NCI-H128 (cell line): ENCODE measurements around the gene PEX5.
A peak's percentile ranks its signal among the peaks of the same experiment; 100 is the strongest.

Source experiments
- DNase-seq: peaks from one replicate; lab custom pipeline; 2025; ENCODE audit not compliant: unreplicated experiment; lab: John Stamatoyannopoulos, UW

Gene PEX5

DNA sequence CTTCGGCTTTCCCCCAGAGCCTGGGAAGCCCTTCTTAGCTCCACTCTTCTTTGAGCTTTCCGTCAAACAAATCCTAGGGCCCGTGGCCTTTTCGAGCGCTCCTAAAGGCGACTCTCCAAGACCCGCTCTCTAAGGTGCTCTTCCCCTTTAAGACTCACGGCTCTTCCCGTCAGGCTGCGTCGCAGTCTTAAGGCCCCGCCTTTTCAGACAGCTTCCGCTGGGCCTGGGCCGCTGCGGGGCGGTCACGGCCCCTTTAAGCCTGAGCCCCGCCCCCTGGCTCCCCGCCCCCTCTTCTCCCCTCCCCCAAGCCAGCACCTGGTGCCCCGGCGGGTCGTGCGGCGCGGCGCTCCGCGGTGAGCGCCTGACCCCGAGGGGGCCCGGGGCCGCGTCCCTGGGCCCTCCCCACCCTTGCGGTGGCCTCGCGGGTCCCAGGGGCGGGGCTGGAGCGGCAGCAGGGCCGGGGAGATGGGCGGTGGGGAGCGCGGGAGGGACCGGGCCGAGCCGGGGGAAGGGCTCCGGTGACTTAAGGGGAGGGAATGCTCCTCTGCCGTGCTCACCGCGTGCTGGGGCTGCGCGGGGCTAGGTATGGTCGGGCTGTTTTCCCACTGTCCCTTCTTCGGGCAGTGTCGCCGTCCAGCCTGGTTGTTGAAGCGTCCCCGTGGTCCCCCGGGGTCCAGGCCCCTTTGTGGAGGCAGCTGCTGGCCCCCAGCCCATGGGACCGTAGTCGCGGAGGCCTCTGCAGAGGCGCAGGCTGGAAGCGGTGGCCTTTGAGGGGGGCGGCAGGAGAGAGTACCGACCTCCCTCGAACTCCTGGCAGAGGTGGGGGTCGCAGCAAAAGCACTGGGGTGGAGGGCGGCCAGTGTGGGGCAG is at the start of gene PEX5:
Gene PEX5, plus strand, starts transcription at position 289 of the 870 bp plus-strand sequence. CDS start 692 bp downstream, outside the sequence.
- peak; percentile 83 for DNase-seq

DNA sequence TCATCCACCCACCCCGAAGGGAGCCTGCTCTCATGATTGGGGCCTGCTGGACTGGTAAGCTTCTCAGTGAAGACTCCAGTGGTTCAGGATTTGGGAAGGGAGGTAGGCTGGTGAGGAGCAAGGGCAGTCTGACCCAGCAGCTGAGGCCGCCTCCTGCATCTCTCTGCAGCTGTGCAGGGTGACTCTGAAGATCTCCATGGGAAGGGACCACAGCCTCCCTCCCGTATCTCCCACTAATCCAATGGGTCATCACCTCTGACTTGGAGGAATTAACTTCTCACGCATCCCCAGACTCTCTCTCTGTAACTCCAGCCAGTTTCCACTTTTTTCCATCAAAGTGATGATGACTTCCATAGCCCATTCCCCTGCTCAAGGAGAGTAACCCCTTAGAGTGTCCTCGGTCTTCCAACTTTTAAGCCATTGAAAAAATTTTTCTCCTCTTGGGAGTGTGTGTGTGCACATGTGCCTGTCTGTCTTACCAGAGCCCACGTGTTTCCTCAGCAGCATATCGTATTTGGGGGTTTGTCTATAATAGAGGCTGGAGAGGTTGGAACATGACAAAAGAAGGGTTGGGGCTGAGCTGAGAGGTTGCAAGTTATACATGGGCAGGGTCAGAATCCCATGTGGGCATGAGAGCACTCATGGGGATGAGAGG is 48.0 kb upstream of the PEX5 start:
- DNase-seq, result no peak

DNA sequence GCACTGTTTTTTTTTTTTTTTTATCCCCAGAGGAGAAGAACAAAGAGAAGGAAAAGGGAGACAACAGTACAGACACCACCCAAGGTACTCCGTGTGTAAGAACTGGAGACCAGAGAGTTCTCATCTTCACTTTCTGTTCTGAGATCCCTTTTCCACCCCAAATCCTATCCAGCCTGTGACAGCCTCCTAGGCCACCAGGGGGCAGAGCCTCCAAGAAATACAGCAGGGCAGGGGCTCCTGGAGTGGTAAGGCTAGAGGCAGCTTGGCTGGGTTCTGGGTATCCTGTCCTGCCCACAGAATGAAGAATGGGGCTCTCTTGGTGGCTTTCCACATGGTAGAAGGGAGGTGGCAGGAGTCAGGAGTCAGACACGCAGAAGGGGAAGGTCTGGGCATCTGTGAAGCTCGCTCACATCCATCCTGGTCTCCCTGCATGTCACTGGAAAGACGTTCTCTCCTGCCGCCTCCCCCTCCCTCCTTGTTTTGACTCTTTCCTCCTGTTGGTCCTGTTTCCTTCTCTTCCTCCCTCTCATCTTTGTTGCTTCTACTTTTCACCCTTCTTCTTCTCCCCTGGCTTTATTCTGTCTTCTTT is 47.3 kb upstream of the PEX5 start:
- DNase-seq, result no peak

GRCh38 chr12:7142809-7143465 is 46.5 kb upstream of the PEX5 start:
- DNase-seq, result no peak

DNA sequence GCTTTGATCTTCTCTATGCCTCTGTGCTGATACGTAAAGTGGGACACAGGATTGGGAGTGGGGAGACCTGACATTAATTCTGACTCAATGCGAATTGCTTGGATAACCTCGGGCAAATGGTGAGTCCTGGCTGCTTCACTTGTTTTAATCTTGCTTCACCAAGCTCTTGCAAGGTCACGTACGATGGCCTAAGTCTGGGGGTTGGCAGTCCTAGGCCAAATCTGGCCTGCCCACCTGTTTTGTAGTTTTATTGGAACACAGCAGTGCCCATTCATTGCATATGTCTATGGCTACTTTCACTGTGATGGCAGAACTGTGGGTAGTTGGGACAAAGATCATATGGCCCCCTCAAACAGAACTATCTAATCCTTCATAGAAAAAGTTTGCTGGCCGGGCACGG is 45.9 kb upstream of the PEX5 start:
- no peak for DNase-seq

DNA sequence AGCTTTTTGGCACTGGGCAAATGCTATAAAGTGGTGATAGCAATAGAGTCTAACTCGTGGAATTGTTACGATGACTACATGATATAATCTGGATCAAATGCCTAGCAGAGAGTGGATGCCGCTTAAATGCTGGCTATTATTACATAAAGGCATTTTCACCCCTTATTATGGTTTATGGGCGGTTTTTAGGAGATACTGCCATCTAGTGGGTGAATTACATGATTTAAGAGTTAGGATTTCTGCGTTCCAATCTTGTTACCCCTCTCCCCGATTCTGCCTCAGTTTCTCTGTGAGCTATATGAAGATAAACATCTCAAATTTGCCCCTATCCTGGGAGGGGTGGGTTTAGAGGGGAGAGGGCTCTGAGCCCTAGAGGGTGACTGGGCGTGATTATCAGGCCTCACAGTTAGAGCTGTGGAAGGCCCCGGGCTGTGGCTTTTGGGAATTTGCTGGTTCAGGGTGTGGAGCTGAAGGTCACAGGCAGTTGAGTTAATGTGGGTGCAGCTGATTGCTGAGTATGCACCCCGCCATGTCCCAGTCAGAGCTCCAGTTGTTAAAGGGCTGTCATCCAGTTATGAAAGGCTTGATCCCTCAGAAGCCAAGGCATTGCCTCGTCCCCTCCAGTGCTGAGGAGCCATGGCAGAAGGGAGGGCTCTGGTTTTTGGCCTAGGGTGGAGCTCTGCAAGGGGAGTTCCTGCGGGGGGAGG is 44.9 kb upstream of the PEX5 start:
- no peak for DNase-seq

DNA sequence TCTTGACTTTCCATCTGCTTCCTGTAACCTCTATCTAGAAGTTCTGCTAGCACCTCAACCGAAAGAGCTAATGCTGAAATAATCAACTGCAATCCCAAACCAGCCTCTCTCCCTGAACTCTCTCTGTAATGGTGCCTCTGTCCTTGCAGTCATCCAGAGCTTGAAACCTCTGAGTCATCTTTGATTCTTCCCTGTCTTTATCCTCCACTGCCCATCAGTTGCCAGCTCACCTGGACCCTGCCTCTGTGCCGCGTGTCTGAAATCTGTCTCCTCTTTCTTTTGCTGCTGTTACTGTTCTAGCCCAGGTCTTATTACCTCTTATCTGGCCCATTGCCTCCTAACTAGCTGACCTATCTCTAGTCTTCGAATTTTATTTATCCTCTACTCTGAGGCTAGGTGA is 43.8 kb upstream of the PEX5 start:
- no peak for DNase-seq

DNA sequence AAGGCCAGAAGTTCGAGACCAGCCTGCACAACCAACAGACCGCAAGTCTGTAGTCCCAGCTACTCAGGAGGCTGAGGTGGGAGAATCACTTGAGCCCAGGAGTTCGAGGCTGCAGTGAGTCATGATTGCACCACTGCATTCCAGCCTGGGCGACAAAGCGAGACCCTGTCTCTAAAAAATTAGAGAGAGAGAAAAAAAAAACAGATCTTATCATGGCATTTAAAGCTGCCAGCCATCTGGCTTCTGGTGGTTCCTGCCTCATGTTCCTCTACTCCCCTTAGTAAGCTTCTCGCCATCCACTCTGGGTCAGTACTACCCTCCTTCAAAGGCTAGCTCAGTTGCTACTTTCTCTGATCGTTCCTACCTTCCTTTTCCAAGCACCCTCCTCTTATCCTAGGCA is 43.3 kb upstream of the PEX5 start:
- DNase-seq, result no peak

GRCh38 chr12:7146906-7147305 is 42.6 kb upstream of the PEX5 start:
- no peak for DNase-seq

- DNase-seq, result no peak
Observed at GRCh38 chr12:7150356-7150755, 39.1 kb upstream of the PEX5 start.

DNA sequence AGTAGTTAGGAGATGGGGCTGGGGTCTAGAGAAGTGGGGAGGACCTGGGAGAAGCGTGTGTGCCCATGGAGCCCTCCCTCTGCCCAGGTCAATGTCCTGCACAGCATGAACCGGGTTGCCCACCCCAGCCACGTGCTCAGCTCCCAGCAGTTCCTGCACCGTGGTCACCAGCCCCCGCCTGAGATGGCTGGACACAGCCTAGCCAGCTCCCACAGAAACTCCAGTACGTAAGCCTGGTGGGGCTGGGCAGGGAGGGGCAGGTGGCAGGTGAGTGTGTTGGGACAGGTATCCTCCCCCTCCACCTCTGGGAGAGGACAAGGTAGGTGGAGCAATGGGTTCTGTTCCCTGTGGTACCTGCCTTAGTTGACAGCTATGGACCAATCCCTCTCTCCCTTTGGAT is 38.6 kb upstream of the PEX5 start:
- no peak for DNase-seq

GRCh38 chr12:7151532-7151931 is 38.0 kb upstream of the PEX5 start:
- no peak for DNase-seq

- no peak for DNase-seq
Observed at GRCh38 chr12:7152818-7153217, 36.7 kb upstream of the PEX5 start.

DNA sequence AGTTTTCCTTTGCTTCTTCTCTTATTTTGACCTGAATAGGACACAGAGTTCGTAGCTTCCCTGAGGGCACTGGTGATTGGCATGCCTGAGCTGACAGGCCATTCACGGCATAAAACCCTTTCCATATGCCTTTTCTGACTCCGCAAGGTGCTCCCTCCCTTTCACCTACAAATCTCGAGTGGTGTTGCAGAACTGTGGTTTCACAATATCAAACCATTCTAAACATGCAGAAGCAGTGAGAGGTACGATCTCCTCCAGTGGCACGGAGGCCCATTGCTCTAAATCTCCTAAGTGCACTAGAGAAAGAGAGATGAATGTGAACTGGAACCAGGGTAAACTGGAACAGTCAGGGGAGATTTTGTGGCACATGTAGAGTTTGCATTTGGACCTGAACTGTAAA is 35.4 kb upstream of the PEX5 start:
- DNase-seq, result no peak

- DNase-seq, result no peak
Observed at GRCh38 chr12:7154901-7155470, 34.5 kb upstream of the PEX5 start.

DNA sequence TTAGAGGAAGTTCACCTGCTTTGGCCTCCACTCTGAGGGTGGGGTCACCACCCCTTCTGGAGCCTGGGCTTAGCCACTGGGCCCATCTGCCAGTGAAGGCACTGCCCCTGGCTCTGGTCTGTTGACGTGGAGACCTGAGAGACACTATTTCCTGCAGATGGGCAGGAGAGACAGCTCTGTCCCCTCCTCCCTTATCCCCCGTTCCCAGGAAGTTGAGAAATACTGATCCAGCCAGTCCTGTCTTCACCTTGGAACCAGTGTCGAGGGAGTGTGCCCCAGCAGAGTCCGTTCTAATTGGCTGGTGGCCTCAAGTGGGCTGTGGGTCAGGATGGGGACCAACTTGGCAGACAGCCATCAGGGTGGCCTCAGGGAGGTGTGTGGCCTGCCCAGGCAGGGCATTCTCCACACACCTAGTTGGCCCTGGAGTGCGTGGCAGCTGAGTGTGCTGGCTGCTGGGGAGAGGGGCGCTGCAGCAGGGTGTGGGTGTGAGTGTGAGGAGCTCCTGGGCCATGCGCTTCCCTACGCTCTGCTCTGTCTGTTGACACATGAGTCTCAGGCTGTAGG is 33.9 kb upstream of the PEX5 start:
- DNase-seq, result no peak

DNA sequence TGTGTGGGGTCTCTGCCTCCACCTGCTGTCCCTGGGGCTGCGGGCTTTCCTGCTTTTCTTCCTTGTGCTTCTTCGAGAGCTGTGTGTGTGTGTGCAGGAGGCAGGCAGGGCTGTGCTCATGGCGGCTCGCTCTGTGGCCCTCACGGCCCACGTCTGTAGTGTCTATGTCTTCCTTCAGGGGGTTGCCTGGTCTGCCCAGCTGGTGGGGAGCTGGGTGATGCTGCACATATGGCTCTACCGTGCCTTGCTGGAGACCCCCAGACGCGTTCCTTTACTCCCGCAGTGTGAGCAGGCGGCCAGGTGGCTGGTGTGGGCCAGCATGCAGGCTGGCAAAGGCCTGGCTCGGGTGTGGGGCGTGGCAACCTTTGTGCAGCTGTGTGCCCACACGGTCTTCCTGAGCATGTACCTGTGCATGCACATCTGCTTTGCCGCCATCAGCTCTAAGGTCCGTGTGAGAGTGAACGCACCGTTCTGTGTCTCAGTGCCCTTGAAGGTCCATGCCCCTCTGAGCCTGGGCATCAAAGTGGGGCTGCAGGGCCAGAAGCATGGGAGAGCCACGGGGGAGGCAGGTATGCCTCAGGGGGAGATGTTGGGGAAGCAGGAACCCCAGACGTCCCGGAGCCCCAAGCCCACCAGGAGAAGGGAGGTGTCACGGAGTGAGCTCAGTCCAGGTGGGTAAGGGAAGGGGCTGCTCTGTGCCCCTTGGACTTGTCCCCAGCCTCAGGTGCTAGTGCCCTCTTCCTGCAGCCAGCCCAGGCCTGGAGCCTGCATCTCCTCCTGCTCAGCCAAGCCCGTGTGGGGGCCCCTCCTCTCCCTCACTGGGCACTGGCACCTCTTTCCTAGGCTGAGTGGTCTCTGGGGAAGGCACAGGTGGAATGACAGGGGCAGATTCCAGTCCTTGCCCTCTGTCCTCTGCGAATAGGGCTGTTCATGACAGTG is 33.0 kb upstream of the PEX5 start:
- no peak for DNase-seq

GRCh38 chr12:7157391-7157790 is 32.1 kb upstream of the PEX5 start:
- no peak for DNase-seq
